HG03575 (cell line): ENCODE results near the gene C5orf52.

Source experiments
- ATAC-seq: cut with Tn5 transposase; IDR thresholded peaks from one replicate; pipeline ENCODE4 v1.9.1; 2021; ENCODE audit not compliant: unreplicated experiment, insufficient number of reproducible peaks, low FRiP score; ENCODE audit errors: extremely low read depth

Gene C5orf52

DNA sequence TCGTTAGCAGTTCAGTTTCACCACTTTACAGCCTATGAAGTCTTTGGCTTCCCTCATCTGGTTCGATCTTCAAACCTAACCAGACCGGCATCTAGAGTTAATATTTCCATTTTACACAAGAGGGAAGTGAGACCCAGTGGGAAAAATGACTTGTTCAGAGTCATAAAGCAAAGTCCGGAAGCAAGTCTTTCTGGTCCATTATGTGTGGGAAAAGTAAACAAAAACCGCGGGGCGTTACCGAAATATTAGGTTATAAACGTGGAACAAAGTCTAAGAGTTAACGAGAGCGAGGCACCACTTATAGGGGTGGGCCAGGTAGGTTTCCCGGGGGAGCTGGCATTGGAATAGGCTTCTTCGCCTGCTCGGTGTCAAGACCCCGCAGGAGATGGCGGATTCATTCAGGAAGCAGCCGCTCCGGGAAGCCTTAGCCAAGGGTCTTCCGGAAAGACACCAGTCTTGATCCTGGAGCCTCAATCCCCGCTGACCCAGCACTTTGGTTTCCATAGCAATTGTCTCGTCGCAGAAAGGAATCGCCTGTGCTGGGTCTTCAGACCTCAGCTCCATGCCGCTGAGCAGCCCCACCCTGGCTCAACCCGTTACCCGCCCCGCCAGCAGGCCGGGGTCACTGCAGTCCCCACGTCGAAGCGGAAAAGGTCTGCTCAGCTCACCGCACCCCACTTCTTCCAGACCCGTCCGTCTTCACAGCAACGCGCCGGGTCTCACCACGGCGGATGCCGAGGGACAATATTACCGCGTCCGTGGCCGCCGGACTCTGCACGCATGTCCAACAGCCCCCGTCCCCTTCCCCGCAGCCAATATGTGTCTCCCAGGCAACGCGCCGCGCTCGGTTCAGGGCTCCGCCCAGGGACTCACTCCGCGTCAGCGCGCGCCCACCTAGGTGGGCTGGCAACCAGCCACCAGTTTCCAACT is at the start of gene C5orf52:
C5orf52 (plus strand) TSS at position 872 of the 930 bp plus-strand sequence. CDS start 82 bp downstream, outside the sequence.
- ATAC-seq: no peak

DNA sequence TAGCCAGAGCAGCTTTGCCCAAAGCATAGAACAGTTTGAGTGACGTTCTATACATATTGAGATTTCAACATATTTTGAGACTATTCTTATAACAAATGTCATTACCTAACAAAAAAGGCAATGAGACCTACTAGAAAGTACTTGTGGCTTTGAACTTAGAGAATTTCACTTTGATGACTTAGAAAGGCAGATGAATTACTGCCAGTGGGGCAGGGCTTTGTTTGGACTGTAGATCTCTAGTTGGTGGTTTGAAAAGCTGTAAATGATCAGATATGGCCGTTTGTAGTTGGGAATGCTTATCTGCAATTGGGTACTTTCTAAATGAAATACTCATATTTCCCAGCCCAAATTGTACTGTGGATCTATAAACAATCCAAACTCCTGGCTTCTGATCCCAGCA is 47.2 kb upstream of the C5orf52 start:
- ATAC-seq: no peak

DNA sequence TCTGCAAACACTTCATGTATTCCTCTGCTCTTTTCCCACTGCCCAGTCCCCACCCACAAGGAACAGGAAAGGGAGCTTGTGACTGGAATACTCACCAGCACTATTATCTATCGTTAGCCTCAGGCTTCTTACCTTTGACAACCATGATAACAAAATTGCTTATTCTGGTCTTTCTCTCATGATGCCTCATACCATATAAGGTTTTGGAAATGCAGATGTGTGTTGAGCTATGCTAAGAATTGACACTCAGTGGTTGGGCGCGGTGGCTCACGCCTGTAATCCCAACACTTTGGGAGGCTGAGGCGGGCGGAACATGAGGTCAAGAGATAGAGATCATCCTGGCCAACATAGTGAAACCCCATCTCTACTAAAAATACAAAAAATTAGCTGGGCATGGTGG is 44.5 kb upstream of the C5orf52 start:
- no peak for ATAC-seq

DNA sequence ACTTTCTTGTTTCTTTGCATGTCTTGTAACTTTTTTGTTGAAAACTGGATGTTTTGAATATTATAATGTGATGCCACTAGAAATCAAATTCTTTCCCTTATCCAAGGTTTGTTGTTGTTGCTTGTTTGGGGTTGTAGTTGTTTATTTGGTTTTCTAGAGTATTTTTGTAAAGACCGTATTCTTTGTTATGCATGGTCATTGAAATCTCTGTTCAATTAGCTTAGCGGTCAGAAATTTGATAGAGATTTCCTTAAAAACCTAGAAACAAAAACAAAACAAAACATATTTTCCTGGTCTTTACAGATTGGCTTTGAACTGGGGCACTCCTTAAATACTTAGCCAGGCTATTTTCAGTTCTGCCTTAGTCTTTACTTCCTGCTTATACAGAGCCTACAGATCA is 41.0 kb upstream of the C5orf52 start:
- no peak for ATAC-seq

DNA sequence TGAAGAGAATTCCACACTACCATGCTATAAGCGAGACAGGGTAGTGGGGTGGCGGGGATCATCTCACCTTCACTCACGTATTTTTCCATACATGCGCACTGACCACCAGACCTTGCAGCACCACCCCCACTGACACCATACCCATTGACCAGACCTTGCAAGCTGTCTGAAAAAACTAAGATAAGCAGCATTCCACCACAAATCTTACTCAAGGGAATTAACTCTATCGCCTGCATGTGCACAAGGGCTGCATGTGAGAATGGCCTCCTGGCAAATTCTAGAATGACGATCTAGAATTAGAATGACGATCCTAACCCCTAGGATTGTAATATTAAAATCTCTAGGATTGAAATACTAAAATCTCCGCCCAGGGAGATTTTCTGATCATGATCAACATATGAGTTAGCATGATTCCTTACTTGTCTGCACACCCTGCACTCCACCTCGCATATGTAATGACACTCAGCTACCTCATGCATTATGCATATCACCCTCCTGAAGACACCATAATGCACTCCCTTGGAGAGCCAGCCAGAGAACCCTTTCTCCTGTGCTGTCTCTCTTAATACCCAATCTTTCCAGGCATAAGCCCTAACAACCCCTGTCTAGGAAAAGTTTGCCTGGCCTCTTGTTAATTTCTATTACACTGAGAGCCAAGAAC is 30.8 kb upstream of the C5orf52 start:
- ATAC-seq: no peak

DNA sequence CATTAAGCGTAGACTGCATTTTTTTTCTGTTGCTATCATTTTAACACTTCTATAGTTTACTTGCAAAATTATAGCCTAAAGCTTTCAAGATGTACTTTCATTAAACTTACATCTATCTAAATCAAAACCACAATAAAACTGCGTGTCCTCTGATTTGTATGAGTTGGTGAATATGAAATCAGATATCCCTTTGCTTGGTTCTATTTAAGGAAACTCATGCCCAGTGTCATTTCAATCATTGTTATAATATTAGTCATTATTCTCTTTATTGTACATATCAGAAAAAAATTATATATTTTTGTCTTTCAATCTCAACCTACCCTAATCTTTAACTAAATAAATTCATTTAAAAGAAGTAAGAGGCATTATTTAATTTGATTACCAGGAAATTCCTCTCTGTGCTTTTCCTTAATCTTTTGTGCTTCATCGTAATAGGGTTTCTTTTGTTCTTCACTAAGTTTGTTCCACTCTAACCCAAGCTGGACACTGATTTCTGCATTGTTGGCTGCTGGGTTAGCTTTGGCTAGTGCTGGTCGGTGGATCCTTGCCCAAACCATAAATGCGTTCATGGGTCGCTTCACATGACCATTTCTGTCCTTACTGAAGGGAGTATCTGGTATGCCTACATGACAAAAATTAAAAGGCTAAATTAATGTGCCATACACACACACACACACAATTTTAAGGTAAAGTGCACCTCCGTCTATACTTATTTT is 22.9 kb upstream of the C5orf52 start:
- ATAC-seq: no peak

DNA sequence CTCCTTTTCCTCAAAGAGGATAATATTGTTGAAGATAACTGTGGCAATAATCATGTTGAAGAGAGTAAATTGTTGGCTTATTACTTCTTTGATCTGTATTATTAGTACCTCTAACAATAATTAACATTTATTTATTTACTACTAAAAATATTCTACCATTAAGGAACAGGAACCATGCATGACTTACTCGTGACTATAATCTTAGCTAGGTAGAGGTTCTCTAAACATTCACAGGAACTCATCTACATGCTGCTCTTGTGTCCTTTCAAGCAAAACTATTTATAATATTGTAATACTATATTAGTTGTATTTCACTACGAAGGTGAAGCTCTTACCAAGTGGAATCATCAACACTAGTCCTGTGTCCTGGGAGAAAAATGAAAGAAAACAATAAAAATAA is 22.2 kb upstream of the C5orf52 start:
- no peak for ATAC-seq

DNA sequence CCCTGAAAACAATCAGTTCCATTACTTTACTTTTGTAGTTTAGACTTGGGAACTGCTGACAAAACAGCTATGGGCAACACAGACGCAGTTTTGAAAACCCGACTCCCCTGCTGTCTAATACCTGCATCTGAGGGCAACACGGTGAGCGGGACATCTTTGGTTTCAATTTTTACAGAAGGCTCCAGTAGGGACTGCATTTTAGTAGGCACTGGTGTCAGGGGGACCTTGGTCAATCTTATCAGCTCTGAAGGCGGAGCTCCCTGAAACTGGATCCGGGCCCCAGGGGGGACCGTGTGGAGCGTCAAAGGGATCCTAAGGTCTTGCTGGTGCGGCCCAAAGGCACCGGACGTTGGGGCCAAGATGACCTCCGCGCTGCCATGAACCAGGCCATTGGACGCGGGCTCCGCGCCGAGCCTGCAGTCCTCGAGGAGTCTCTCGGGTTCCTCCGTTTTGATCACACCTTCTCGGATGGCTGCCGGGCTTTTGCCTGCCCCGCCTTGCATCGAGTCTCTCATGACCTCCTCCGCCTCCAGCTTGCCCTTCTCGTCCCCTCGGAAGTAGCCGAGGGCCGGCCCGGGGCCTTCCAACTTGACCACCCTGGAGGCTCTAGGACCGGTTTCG is 20.2 kb upstream of the C5orf52 start:
- ATAC-seq: no peak

DNA sequence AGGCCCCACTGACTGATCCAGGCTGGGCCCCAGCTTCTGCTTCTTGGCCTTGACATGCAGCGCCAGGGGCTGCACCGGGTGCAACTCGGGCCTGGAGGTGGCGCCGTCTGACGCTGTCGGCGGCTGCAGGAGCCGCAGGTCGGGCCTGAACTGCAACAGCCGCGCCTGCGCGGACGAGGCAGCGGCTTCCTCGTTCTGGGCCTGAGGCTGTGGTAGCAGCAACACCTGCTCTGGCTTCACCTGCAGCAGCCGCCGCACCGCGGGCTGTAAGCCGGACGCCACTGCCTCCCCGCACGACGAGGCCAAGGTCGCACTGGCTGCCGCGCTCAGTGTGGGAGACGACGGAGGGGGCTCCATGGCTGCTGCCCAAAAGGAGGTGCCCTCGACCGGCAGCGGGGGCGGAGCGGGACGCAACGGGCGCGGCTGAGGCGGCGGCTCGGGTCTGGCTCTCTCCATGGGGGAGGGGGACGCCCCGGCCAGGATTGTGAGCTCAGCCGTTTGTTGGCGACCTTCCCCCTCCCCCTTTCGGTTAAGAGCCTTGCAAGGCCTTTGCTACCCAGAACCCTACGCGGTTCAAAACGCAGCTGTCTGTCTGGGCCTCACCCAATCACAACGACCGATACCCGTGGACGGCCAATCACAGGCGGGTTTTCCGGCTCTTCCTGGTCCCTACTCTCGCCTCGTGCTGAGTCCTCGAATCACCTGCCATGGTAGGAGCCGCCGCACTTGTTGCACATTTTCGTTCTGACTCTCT is 19.5 kb upstream of the C5orf52 start:
- ATAC-seq: no peak

DNA sequence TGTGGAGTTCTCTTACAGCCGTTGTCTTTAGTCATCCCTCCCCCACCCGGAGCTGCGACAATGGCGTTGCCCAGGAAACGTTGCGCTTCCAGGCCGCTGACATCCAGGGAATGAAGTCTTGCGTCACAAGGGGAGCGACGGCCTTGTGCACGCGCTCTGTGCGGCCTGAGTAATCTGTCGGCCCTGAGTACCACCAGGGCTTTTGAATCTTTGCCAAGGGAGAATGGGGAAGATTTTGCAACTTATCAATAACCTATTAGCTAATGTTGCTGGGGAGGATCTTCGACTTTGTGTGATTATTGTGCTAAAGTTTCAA is 19.0 kb upstream of the C5orf52 start, which contains the start of gene SOX30:
SOX30 (minus strand) TSS at position 62 of the 316 bp plus-strand sequence. CDS start 360 bp downstream, outside the sequence.
- no peak for ATAC-seq

DNA sequence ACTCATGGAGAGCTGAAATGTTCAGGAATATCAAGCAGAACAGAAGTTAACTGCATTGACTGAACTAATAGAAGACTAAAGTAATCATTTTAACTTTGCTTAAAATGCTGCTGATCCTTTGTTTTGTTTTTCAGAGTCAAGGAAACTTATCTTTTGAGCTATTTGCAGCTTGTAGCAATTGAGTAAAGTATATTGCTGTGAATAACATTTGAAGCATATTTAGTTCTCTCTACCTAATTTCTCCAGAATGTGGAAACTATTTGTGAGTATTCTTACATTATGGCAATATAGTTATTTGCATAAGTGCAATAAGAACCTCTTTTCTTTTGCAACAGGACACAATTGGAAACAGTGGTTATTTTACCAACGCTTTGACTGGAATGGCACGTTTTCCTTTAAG is 13.8 kb upstream of the C5orf52 start:
- ATAC-seq: no peak

DNA sequence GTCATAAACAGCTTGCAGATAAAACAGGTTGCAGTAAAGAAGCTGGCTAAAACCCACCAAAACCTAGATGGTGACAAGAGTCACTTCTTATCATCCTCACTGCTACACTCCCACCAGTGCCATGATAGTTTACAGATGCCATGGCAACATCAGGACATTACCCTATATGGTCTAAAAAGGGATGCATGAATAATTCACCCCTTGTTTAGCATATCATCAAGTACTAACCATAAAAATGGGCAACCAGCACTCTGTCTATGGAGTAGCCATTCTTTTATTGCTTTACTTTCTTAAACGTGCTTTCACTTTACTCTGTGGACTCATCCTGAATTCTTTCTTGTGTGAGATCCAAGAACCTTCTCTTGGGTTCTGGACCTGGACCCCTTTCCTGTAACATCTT is 12.4 kb upstream of the C5orf52 start:
- no peak for ATAC-seq

DNA sequence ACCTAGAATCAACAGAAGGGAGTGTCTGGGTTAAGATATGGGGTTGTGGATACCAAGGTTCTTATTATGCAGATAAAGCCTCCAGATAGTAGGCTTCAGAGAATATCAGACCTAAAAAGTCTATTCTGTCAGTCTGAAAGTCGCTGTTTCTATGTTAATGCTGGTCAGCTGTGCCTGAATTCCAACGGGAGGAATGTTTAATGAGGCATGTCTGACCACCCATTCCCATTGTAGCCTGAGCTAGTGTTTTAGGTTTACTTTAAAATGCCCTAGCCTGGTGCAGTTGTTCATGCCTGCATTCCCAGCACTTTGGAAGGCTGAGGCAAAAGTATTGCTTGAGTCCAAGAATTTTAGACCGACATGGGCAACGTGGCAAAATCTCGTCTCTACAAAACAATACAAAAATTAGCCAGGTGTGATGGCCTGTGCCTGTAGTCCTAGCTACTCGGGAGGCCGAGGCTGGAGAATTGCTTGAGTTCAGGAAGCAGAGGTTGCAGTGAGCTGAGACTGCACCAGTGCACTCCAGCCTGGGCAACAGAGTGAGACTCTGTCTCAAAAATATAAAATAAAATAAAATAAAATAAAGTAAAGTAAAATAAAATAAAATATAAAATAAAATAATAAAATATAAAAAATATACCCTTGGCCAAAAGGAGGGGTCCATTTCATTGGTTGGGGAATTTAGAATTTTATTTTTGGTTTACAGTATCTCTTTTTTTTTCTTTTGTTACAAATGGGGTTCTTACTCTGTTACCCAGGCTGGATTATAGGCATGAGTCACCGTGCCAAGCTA is 11.3 kb upstream of the C5orf52 start:
- no peak for ATAC-seq

DNA sequence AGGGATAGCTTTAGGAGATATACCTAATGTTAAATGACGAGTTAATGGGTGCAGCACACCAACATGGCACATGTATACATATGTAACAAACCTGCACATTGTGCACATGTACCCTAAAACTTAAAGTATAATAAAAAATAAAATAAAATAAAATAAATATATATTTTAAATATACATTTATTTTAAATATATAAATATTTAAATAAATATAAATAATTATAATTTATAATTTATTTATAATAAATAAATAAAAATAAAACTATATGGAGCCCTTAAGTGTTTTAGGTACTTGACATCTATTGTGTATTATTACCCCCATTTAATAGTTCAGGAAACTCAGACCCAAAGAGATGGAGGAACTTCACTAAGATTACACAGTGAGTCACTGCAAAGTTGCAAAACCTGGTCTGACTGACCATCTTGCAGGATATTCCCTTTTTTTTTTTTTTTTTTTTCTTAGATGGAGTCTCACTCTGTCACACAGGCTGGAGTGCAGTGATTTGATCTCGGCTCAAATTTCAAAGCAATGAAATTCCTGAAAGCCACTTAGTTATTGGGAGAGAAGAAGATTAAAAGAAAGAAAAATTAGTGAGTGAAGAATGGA is 5.8 kb upstream of the C5orf52 start:
- no peak for ATAC-seq

DNA sequence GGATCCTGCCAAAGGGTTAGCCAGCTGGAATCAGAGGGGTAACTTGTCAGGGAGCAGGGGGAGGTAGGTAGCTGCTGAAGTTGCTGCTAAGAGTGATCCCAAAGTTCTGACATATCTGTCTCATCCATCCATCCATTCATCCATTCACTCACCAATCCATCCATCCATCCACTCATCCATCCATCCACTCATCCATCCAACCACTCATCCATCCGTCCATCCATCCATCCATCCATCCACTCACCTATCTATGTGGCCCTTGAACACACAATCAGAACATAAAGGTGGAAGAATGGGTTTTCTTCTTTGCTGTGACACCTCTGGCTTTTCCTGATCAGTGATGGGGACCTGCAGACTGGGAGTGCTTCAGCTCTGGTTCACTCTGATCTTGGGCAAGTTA is 3.0 kb upstream of the C5orf52 start:
- no peak for ATAC-seq

DNA sequence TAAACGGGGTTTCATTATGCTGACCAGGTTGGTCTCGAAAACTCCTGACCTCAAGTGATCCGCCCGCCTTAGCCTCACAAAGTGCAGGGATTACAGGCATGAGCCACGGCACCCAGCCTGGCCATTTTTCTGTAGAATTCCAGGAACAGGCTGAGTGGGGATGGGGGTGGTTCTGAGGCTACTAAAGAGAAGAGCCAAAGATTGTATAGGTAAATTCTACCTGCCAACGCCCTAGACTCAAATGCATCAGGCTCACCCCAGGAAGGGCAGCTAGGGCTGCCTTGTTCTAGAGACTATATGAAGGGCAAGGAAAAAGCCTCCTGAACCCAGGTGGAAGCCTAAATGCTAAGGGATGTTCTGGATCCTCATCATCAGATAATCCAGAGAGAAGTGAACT is 1.6 kb upstream of the C5orf52 start:
- ATAC-seq: no peak

DNA sequence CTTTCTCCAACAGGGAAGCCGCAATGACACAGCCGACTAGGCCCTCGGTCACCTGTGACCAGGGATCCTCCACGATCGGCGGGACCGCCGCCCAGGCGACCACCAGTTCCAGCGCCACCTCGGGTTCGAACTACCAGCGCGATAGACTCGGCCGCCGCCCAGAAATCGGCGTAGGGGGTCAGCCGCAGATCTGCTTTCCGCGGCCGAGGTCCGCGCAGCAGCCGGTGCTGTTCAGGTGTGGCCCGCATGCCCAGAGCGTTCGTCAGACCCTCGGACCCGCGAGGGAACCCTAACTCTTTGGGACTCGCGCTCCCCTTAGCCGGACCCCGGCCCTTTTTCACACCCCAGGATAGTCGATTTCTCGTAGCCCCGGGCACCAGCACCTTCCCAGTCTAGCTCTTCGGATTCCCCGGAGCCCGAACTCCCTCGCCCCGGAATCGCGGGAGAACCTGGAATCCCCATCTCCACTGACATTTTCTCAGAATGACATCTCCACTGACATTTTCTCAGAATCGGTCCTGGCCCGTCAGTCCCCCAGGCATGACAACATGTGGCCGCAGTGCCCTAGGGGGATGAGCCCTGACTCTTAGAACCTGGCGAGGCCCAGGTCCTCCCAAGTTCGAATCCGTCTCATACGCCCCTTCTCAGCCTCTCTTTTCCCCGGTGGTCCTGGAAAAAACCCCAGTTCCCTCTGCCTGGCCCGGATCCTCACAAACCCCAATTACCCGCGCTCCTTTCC is 428 bp downstream of the C5orf52 start:
- no peak for ATAC-seq
